CD14-positive monocyte (primary cell): ENCODE data around the gene ZBTB17. TPM values are rescaled to one million over a fixed set of nuclear protein-coding genes. Genes with fewer than 3 reads are reported as not detected.

Experiments used
- DNase-seq, 3 donors: peaks; one replicate each; pipeline ENCODE4 v3.0.0-alpha.2; 2011 to 2022
- H2AFZ ChIP-seq: 2 replicates; pipeline ENCODE4 v1.6.0; 2012; ENCODE audit warnings: mild to moderate bottlenecking, low read depth, low read length, inconsistent platforms; ENCODE audit not compliant: insufficient read depth, poor library complexity, severe bottlenecking
- H3K27ac ChIP-seq, 2 donors: 1 replicate in 1 of 2; 2 replicates in 1 of 2; pipeline ENCODE4 v1.5.1; 2012 to 2013; ENCODE audit warnings: low read length in 2 of 2, control low read depth in 1 of 2, inconsistent platforms in 1 of 2, low read depth in 1 of 2, mild to moderate bottlenecking in 1 of 2
- H3K27me3 ChIP-seq, 2 donors: one replicate each; pipeline versions ENCODE4 v1.6.0 to v1.6.1; 2011 to 2013; ENCODE audit warnings: low read length in 2 of 2; ENCODE audit not compliant: control insufficient read depth in 2 of 2, insufficient read depth in 2 of 2
- H3K36me3 ChIP-seq, 2 donors: replicated peaks in 1 of 2; 1 replicate in 1 of 2; 2 replicates in 1 of 2; pipeline versions ENCODE4 v1.5.1 to v1.6.1; 2012 to 2013; ENCODE audit warnings: low read length in 2 of 2, control low read depth in 1 of 2, inconsistent platforms in 1 of 2, mild to moderate bottlenecking in 1 of 2; ENCODE audit not compliant: insufficient read depth in 2 of 2, control insufficient read depth in 1 of 2
- H3K4me1 ChIP-seq, 2 donors: 1 replicate in 1 of 2; 2 replicates in 1 of 2; pipeline versions ENCODE4 v1.5.1 to v1.6.1; 2012 to 2013; ENCODE audit warnings: low read length in 2 of 2, control low read depth in 1 of 2, inconsistent platforms in 1 of 2, mild to moderate bottlenecking in 1 of 2, moderate library complexity in 1 of 2; ENCODE audit not compliant: insufficient read depth in 2 of 2, control insufficient read depth in 1 of 2
- H3K4me2 ChIP-seq: replicated peaks from 2 replicates; pipeline ENCODE3; 2012; ENCODE audit warnings: low read length, moderate library complexity, mild to moderate bottlenecking; ENCODE audit not compliant: poor library complexity, severe bottlenecking; ENCODE audit errors: extremely low read depth
- H3K4me3 ChIP-seq, 3 experiments: fragments of 200-600 bp in 1 of 3; sonication (generic) in 1 of 3; replicated peaks in 1 of 3; 1 replicate in 2 of 3; 2 replicates in 1 of 3; pipeline ENCODE4 v1.5.1; 2011 to 2013; ENCODE audit warnings: low read length in 3 of 3, mild to moderate bottlenecking in 3 of 3, control low read depth in 2 of 3, low read depth in 2 of 3, inconsistent platforms in 1 of 3, moderate library complexity in 1 of 3
- H3K79me2 ChIP-seq: 2 replicates; pipeline ENCODE4 v1.6.0; 2012; ENCODE audit warnings: mild to moderate bottlenecking, control low read depth, inconsistent platforms, low read length, moderate library complexity; ENCODE audit not compliant: insufficient read depth
- H3K9ac ChIP-seq: 2 replicates; pipeline ENCODE4 v1.6.0; 2017; ENCODE audit warnings: low read length, mild to moderate bottlenecking; ENCODE audit not compliant: insufficient read depth, poor library complexity, severe bottlenecking
- H3K9me3 ChIP-seq, 2 donors: replicated peaks in 1 of 2; 1 replicate in 1 of 2; 2 replicates in 1 of 2; pipeline versions ENCODE4 v1.5.1 to v1.6.1; 2012 to 2013; ENCODE audit warnings: low read length in 2 of 2, control low read depth in 1 of 2; ENCODE audit not compliant: control insufficient read depth in 1 of 2, insufficient read depth in 1 of 2
- H4K20me1 ChIP-seq: 2 replicates; pipeline ENCODE4 v1.6.0; 2012; ENCODE audit warnings: mild to moderate bottlenecking, low read length, control low read depth, moderate library complexity; ENCODE audit not compliant: insufficient read depth
- H3K27ac Mint-ChIP-seq, 7 donors: one replicate each; pipeline ENCODE4 v1.8.0; 2020; ENCODE audit warnings: mild to moderate bottlenecking in 7 of 7, mixed read lengths in 7 of 7, moderate library complexity in 6 of 7, inconsistent platforms in 2 of 7
- H3K27me3 Mint-ChIP-seq, 3 donors: one replicate each; pipeline ENCODE4 v1.8.0; 2021 to 2022; ENCODE audit warnings: low read depth in 3 of 3, mild to moderate bottlenecking in 3 of 3, mixed read lengths in 3 of 3, moderate library complexity in 3 of 3, inconsistent platforms in 1 of 3
- H3K36me3 Mint-ChIP-seq, 2 donors: one replicate each; pipeline ENCODE4 v1.8.0; 2020; ENCODE audit warnings: mixed read lengths in 2 of 2, inconsistent platforms in 1 of 2, mild to moderate bottlenecking in 1 of 2
- H3K4me1 Mint-ChIP-seq: one replicate; pipeline ENCODE4 v1.8.0; 2020; ENCODE audit warnings: mild to moderate bottlenecking, mixed read lengths
- H3K4me3 Mint-ChIP-seq, 2 donors: one replicate each; pipeline ENCODE4 v1.8.0; 2020; ENCODE audit warnings: mild to moderate bottlenecking in 2 of 2, mixed read lengths in 2 of 2, moderate library complexity in 1 of 2
- H3K9me3 Mint-ChIP-seq, 7 donors: one replicate each; pipeline ENCODE4 v1.8.0; 2020 to 2022; ENCODE audit warnings: mixed read lengths in 7 of 7, mild to moderate bottlenecking in 6 of 7, moderate library complexity in 6 of 7, inconsistent platforms in 2 of 7
- CTCF ChIP-seq: fragments of 200-600 bp; IDR thresholded peaks from one replicate; pipeline ENCODE4 v1.8.0; 2022; ENCODE audit warnings: antibody characterized with exemption, mild to moderate bottlenecking
- WGBS: methylation state at CpG from one replicate; pipeline ENCODE4 v1.1.5; 2013; ENCODE audit warnings: missing lambda C conversion rate; ENCODE audit not compliant: insufficient coverage; 5-methylcytosine and 5-hydroxymethylcytosine counted together
- intact Hi-C, 2 donors: fragments of 100-400 bp; cut with micrococcal nuclease; formaldehyde crosslinking; loops; one replicate each; pipeline versions ENCODE4 v1.15.0 to v1.15.1; 2023
- polyA plus RNA-seq, 3 donors: library from polyadenylated mRNA; depleted of rRNA in 1 of 3; unstranded in 2 of 3; stranded (reverse) in 1 of 3; fragments of 300-500 nt in 2 of 3; fragments of >200 nt in 1 of 3; fragmentation: Illumina TruSeq in 2 of 3; gene quantifications; 1 replicate in 2 of 3; 2 replicates in 1 of 3; pipeline ENCODE4 v1.2.3, GENCODE V29; 2012 to 2021

ZBTB17 gene
- polyA plus RNA-seq, 3 donors = 2.8 to 93.3 (median 7.6) TPM

- H3K27ac Mint-ChIP-seq = no peak overlapping the region
- TF ChIP-seq CTCF = no peak
- H3K27me3 Mint-ChIP-seq = peaks cover 6 to 25% (median 21%) of the 10 kb centered on the region in 3 donors
- intact Hi-C loops = no loop called here
- no peak for DNase-seq
- no peaks in the 10 kb centered on the region for H3K36me3 Mint-ChIP-seq
- Histone ChIP-seq H3K36me3 (no peaks in the 10 kb centered on the region), H3K9ac (no peak overlapping the region), H3K27ac (no peak overlapping the region), H4K20me1 (no peaks in the 10 kb centered on the region), H3K4me2 (no peak overlapping the region), H3K27me3 (no peaks in the 10 kb centered on the region), H3K9me3 (no peaks in the 10 kb centered on the region), H3K4me1 (peaks cover 0 to 7% of the 10 kb centered on the region in 2 donors), H3K4me3 (no peak overlapping the region), H2AFZ (no peak overlapping the region), H3K79me2 (no peaks in the 10 kb centered on the region)
- H3K4me3 Mint-ChIP-seq = no peak overlapping the region
- 89% methylated on average over 3 of the region's 6 CpGs for WGBS
- no peaks in the 10 kb centered on the region for H3K9me3 Mint-ChIP-seq
- peaks cover 6% of the 10 kb centered on the region for H3K4me1 Mint-ChIP-seq
Observed at GRCh38 chr1:16020325-16020724, 44.4 kb upstream of the ZBTB17 start.

GRCh38 chr1:16019644-16020277, 43.9 kb upstream of the ZBTB17 start:
- no peak for DNase-seq
- Histone ChIP-seq H4K20me1 (no peaks in the 10 kb centered on the region), H3K4me2 (no peak overlapping the region), H3K9me3 (no peaks in the 10 kb centered on the region), H3K27me3 (no peaks in the 10 kb centered on the region), H3K36me3 (no peaks in the 10 kb centered on the region), H3K4me3 (no peak overlapping the region), H3K27ac (no peak overlapping the region), H3K9ac (no peak overlapping the region), H2AFZ (no peak overlapping the region), H3K4me1 (peaks cover 0 to 7% of the 10 kb centered on the region in 2 donors), H3K79me2 (no peaks in the 10 kb centered on the region)
- no peak overlapping the region for H3K4me3 Mint-ChIP-seq
- H3K27me3 Mint-ChIP-seq = peaks cover 6 to 25% (median 23%) of the 10 kb centered on the region in 3 donors
- H3K9me3 Mint-ChIP-seq = no peaks in the 10 kb centered on the region
- no peaks in the 10 kb centered on the region for H3K36me3 Mint-ChIP-seq
- intact Hi-C loops = loop anchor here in 1 of 2 donors (10.0 kb wide), 1 partner anchor 165 kb away; no protein-coding TSS in a partner anchor
- WGBS = 77% methylated on average over 8 of the region's 9 CpGs
- TF ChIP-seq CTCF = no peak
- no peak overlapping the region for H3K27ac Mint-ChIP-seq
- H3K4me1 Mint-ChIP-seq = peaks cover 6% of the 10 kb centered on the region
